Fibroblast of villous mesenchyme (primary cell): ENCODE results near the gene PACSIN1. TPM values are rescaled to one million over a fixed set of nuclear protein-coding genes. Genes with fewer than 3 reads are reported as not detected.

Experiments
- DNase-seq: peaks from one replicate; pipeline ENCODE4 v3.0.0-alpha.2; 2010; ENCODE audit warnings: low read depth
- H3K4me3 ChIP-seq: 2 replicates; pipeline ENCODE4 v1.5.1; 2011; ENCODE audit warnings: low read depth, mild to moderate bottlenecking, low read length
- CTCF ChIP-seq: IDR thresholded peaks from 2 replicates; pipeline ENCODE4 v1.5.1; 2012; ENCODE audit warnings: low read depth, mild to moderate bottlenecking, low read length; ENCODE audit not compliant: insufficient read depth
- total RNA-seq: library from RNA; depleted of rRNA; stranded (reverse); fragments of >200 nt; gene quantifications from 2 replicates; pipeline ENCODE4 v1.2.3, GENCODE V29; 2012

Gene PACSIN1
- total RNA-seq, 1 donor = under 0.01 TPM

GRCh38 chr6:34491091-34491430 is 25.2 kb downstream of the PACSIN1 start:
- TF ChIP-seq CTCF = no peak
- DNase-seq = peak; percentile 63
- H3K4me3 ChIP-seq = no peak overlapping the region

- H3K4me3 ChIP-seq = no peak overlapping the region
- no peak for DNase-seq
- TF ChIP-seq CTCF = no peak
Measured at GRCh38 chr6:34493344-34493743, 27.5 kb downstream of the PACSIN1 start.

DNA sequence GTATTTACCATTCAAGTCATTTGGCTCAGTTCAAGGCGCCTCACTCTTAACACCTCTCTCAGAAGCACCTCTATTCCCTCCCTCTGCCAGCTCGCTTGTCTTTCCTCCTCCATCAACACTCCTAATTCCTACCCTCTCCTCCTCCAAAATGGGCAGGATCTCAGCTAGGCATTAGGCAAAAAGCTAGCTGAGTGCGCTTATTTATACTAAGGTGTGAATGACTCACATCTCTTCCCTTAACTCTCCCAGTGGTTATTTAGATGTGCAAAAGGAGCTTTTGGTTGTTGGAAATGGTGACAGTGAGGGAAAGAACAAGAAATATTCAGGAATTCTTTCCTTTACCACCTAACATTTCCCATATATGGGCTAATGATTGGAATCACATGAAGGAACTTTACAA is 29.1 kb downstream of the PACSIN1 start:
- TF ChIP-seq CTCF = no peak
- no peak for DNase-seq
- H3K4me3 ChIP-seq = no peak overlapping the region

DNA sequence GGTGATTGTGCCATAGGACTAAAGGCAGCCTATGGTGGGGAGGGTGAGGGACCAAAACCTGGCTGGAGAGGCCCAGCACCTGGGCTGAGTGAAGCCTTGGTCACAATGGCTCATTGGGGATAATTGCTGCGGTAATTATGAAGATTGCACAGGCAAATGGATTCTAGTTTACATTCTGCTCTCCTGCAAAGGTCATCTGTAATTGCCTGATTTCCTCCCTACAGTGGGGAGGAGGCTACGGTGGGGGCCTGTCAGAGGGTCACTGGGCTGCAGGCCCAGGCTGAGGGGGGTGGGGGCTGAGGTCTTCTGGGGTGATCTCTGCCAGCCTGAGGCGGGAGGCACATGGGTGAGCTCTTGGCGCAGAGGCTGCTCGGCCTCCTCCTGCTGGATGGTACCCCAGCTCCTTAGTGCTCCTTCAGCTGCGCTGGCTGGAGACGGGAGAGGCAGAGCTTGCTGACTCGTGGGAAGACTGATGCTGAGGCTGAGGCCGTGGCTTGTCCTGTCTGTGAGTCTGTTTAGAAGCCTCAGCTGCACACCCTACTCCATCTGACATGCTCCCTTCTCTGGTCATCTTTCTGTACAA is 30.3 kb downstream of the PACSIN1 start:
- H3K4me3 ChIP-seq = no peak overlapping the region
- TF ChIP-seq CTCF = no peak
- DNase-seq = no peak

DNA sequence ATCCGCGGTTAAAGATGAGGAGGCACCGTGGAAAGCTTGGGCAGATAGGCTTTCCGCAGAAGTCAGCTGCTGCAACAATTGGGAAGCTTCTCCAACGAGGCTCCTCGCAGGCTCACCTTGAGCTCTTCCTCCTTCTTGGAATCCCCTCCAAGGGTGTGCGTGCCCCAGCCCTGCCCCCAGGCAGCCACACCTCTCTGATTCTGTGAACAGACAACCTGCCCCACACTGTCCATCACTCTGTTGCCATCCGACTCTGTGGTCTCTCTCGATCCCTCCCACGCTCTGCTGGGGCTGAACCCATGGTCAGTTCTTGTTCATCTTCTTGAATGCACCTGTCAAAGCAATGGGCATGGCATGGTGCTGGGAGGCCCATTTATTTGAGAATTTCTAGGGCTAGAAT is 31.5 kb downstream of the PACSIN1 start:
- no peak overlapping the region for H3K4me3 ChIP-seq
- no peak for TF ChIP-seq CTCF

DNA sequence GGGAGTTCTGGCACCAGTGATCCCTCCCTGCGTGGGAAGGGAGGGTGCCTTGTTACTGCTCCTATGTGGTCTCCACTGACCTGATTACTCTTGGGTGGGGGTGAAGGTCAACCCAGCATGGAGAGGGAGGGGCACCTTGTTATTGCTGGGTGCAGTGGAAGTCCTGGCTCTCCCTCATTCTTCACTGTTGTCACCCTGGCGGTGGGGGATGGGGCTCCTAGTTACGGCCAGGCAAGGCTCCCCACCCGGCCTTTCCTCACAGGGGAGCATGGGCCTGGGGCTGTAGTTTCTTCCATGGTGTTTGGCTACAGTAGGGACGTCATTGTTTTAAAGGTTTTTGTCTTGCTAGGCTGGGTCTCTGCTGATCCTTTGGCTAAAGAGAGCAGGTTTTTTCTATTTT is 40.8 kb downstream of the PACSIN1 start:
- no peak for TF ChIP-seq CTCF
- H3K4me3 ChIP-seq = no peak overlapping the region
- DNase-seq = no peak

More for the DNA sequence above, 31.5 kb downstream of the PACSIN1 start:
- DNase-seq = no peak

- DNase-seq = no peak
- TF ChIP-seq CTCF = no peak
- no peak overlapping the region for H3K4me3 ChIP-seq
Measured at GRCh38 chr6:34508425-34508824, 42.5 kb downstream of the PACSIN1 start.
